IMR-90 (cell line): Measurements from ENCODE around the gene CCND3. TPM values are rescaled to one million over a fixed set of nuclear protein-coding genes. Genes with fewer than 3 reads are reported as not detected.

Source experiments
- ATAC-seq: fragments of 200-7000 bp; cut with Tn5 transposase; 2 replicates; pipeline ENCODE4 v1.9.1; 2020; ENCODE audit warnings: low read depth, mild to moderate bottlenecking, moderate library complexity
- BruUV-seq: library from RNA; stranded (reverse); fragments of 400-500 nt; replicated peaks from 2 replicates; lab custom pipeline; 2021; lab: Mats Ljungman, UMichigan
- CTCF ChIA-PET: fragments of 300-600 bp; formaldehyde crosslinking; extraction: SDS; loops from one replicate; lab custom pipeline; 2021; ENCODE audit warnings: antibody characterized with exemption; lab: Yijun Ruan, JAX
- POLR2A ChIA-PET: fragments of 300-600 bp; sonication (Branson Sonifier 250); formaldehyde crosslinking; loops from one replicate; lab custom pipeline; 2022; ENCODE audit warnings: antibody characterized with exemption; ENCODE audit not compliant: unreplicated experiment; lab: Charles Lee
- DNase-seq: peaks from one replicate; pipeline ENCODE4 v3.0.0; 2013
- H2AFZ ChIP-seq: replicated peaks from 2 replicates; pipeline ENCODE3; 2013; ENCODE audit warnings: low read length, mild to moderate bottlenecking; ENCODE audit not compliant: poor library complexity
- H2AK5ac ChIP-seq: 2 replicates; pipeline ENCODE4 v1.6.1; 2013; ENCODE audit warnings: low read depth, low read length, inconsistent platforms
- H2AK9ac ChIP-seq: replicated peaks from 2 replicates; pipeline ENCODE3; 2013; ENCODE audit warnings: mild to moderate bottlenecking, low read depth, low read length, moderate library complexity; ENCODE audit not compliant: poor library complexity
- H2BK120ac ChIP-seq: 2 replicates; pipeline ENCODE4 v1.6.1; 2013; ENCODE audit warnings: low read depth, low read length, inconsistent platforms
- H2BK15ac ChIP-seq: 3 replicates; pipeline ENCODE4 v1.6.1; 2013; ENCODE audit warnings: low read depth, low read length, inconsistent platforms
- H2BK20ac ChIP-seq: 2 replicates; pipeline ENCODE4 v1.6.1; 2013; ENCODE audit warnings: low read depth, mild to moderate bottlenecking, inconsistent platforms, low read length, moderate library complexity
- H2BK5ac ChIP-seq: 2 replicates; pipeline ENCODE4 v1.6.1; 2013; ENCODE audit warnings: mild to moderate bottlenecking, low read depth, low read length, inconsistent platforms; ENCODE audit not compliant: poor library complexity, severe bottlenecking
- H3K14ac ChIP-seq: replicated peaks from 2 replicates; pipeline ENCODE4 v1.6.1; 2013; ENCODE audit warnings: low read depth, low read length, inconsistent platforms
- H3K18ac ChIP-seq: 2 replicates; pipeline ENCODE4 v1.6.1; 2013; ENCODE audit warnings: low read depth, low read length, control low read depth
- H3K23ac ChIP-seq: 2 replicates; pipeline ENCODE4 v1.6.1; 2013; ENCODE audit warnings: low read depth, low read length, inconsistent platforms
- H3K27ac ChIP-seq: 2 replicates; pipeline ENCODE4 v1.5.1; 2013; ENCODE audit warnings: mild to moderate bottlenecking, control low read depth, low read length; ENCODE audit not compliant: insufficient read depth
- H3K27me3 ChIP-seq: 2 replicates; pipeline ENCODE4 v1.6.1; 2013; ENCODE audit warnings: low read length; ENCODE audit not compliant: control insufficient read depth, insufficient read depth
- H3K36me3 ChIP-seq: 2 replicates; pipeline ENCODE4 v1.6.1; 2013; ENCODE audit warnings: low read length, mixed read lengths; ENCODE audit not compliant: control insufficient read depth, insufficient read depth
- H3K4ac ChIP-seq: 2 replicates; pipeline ENCODE4 v1.6.1; 2013; ENCODE audit warnings: low read depth, low read length, inconsistent platforms
- H3K4me1 ChIP-seq: 2 replicates; pipeline ENCODE4 v1.6.1; 2013; ENCODE audit warnings: low read length, mixed read lengths; ENCODE audit not compliant: control insufficient read depth, insufficient read depth
- H3K4me2 ChIP-seq: 2 replicates; pipeline ENCODE4 v1.6.1; 2013; ENCODE audit warnings: low read depth, mild to moderate bottlenecking, control low read depth, low read length, moderate library complexity
- H3K4me3 ChIP-seq: 2 replicates; pipeline ENCODE4 v1.5.1; 2013; ENCODE audit warnings: low read depth, mild to moderate bottlenecking, control low read depth, low read length, moderate library complexity; ENCODE audit not compliant: insufficient read depth
- H3K56ac ChIP-seq: 2 replicates; pipeline ENCODE4 v1.6.1; 2013; ENCODE audit warnings: low read length, inconsistent platforms; ENCODE audit not compliant: insufficient read depth; ENCODE audit errors: extremely low read depth
- H3K79me1 ChIP-seq, 2 experiments: 2 replicates each; pipeline ENCODE4 v1.6.1; 2013; ENCODE audit warnings: low read length in 2 of 2, inconsistent platforms in 1 of 2, low read depth in 1 of 2
- H3K9ac ChIP-seq: 2 replicates; pipeline ENCODE4 v1.6.1; 2013; ENCODE audit warnings: low read depth, low read length, control low read depth
- H3K9me1 ChIP-seq: 2 replicates; pipeline ENCODE4 v1.6.1; 2013; ENCODE audit warnings: low read length, inconsistent platforms; ENCODE audit not compliant: insufficient read depth
- H3K9me3 ChIP-seq: 2 replicates; pipeline ENCODE4 v1.6.1; 2013; ENCODE audit warnings: low read length; ENCODE audit not compliant: control insufficient read depth, insufficient read depth
- H4K20me1 ChIP-seq: 2 replicates; pipeline ENCODE4 v1.6.1; 2013; ENCODE audit warnings: low read length, inconsistent platforms; ENCODE audit not compliant: insufficient read depth
- H4K5ac ChIP-seq: 2 replicates; pipeline ENCODE4 v1.6.1; 2013; ENCODE audit warnings: mild to moderate bottlenecking, low read depth, low read length, control low read depth
- H4K8ac ChIP-seq, 2 experiments: 2 replicates each; pipeline ENCODE4 v1.6.1; 2013; ENCODE audit warnings: low read depth in 2 of 2, low read length in 2 of 2, control low read depth in 1 of 2, inconsistent platforms in 1 of 2
- H4K91ac ChIP-seq: 2 replicates; pipeline ENCODE4 v1.6.1; 2013; ENCODE audit warnings: low read depth, low read length, inconsistent platforms; ENCODE audit not compliant: insufficient read depth
- BHLHE40 ChIP-seq: fragments of 150-350 bp; IDR thresholded peaks from 2 replicates; pipeline ENCODE4 v1.6.1; 2016; ENCODE audit warnings: mild to moderate bottlenecking, low read depth, low read length
- CEBPB ChIP-seq: IDR thresholded peaks from 2 replicates; pipeline ENCODE4 v1.6.1; 2012; ENCODE audit warnings: low read depth, low read length, improper control_type of control experiment
- CHD1 ChIP-seq: IDR thresholded peaks from 2 replicates; pipeline ENCODE4 v1.6.1; 2012; ENCODE audit warnings: low read depth, low read length, improper control_type of control experiment
- CTCF ChIP-seq: conservative IDR thresholded peaks from 2 replicates; pipeline ENCODE4 v1.5.1; 2012; ENCODE audit warnings: mild to moderate bottlenecking, low read depth, low read length, improper control_type of control experiment
- ELK1 ChIP-seq: fragments of 150-350 bp; IDR thresholded peaks from 2 replicates; pipeline ENCODE4 v1.6.1; 2016; ENCODE audit warnings: low read depth, mild to moderate bottlenecking, low read length, moderate library complexity, borderline replicate concordance
- FOS ChIP-seq: fragments of 150-350 bp; IDR thresholded peaks from 2 replicates; pipeline ENCODE4 v1.6.1; 2016; ENCODE audit warnings: low read depth, low read length
- MAFK ChIP-seq: IDR thresholded peaks from 2 replicates; pipeline ENCODE4 v1.6.1; 2012; ENCODE audit warnings: low read depth, low read length, improper control_type of control experiment
- MAZ ChIP-seq: IDR thresholded peaks from 2 replicates; pipeline ENCODE4 v1.6.1; 2012; ENCODE audit warnings: low read depth, mild to moderate bottlenecking, low read length, improper control_type of control experiment, moderate library complexity, borderline replicate concordance
- MXI1 ChIP-seq: IDR thresholded peaks from 2 replicates; pipeline ENCODE4 v1.6.1; 2012; ENCODE audit warnings: low read depth, mild to moderate bottlenecking, low read length, moderate library complexity, borderline replicate concordance
- NFE2L2 ChIP-seq: fragments of 150-350 bp; IDR thresholded peaks from 2 replicates; pipeline ENCODE4 v1.6.1; 2016; ENCODE audit warnings: low read depth, mild to moderate bottlenecking, low read length
- POLR2A ChIP-seq: IDR thresholded peaks from 2 replicates; pipeline ENCODE4 v1.6.1; 2012; ENCODE audit warnings: mild to moderate bottlenecking, low read depth, low read length
- RAD21 ChIP-seq: IDR thresholded peaks from 2 replicates; pipeline ENCODE4 v1.6.1; 2012; ENCODE audit warnings: low read length, improper control_type of control experiment
- RCOR1 ChIP-seq: IDR thresholded peaks from 2 replicates; pipeline ENCODE4 v1.6.1; 2012; ENCODE audit warnings: mild to moderate bottlenecking, low read length, improper control_type of control experiment; ENCODE audit not compliant: insufficient replicate concordance
- RFX5 ChIP-seq: IDR thresholded peaks from 2 replicates; pipeline ENCODE4 v1.8.0; 2012; ENCODE audit warnings: low read depth, mild to moderate bottlenecking, low read length, moderate library complexity
- SMC3 ChIP-seq: fragments of 150-350 bp; IDR thresholded peaks from 2 replicates; pipeline ENCODE4 v1.6.1; 2016; ENCODE audit warnings: low read depth, mild to moderate bottlenecking, antibody characterized with exemption, low read length, moderate library complexity
- USF2 ChIP-seq: fragments of 150-350 bp; IDR thresholded peaks from 2 replicates; pipeline ENCODE4 v1.6.1; 2017; ENCODE audit warnings: mild to moderate bottlenecking, antibody characterized with exemption, low read length, low read depth
- WGBS, 2 experiments: methylation state at CpG; one replicate each; pipeline versions ENCODE4 v1.1.5 to v1.1.7; 2013; ENCODE audit warnings: missing lambda C conversion rate in 2 of 2; ENCODE audit not compliant: insufficient read length in 1 of 2; ENCODE audit errors: extremely low coverage in 2 of 2; 5-methylcytosine and 5-hydroxymethylcytosine counted together
- dilution Hi-C: fragments of 300-500 bp; cut with HindIII; formaldehyde crosslinking; loops from one replicate; pipeline ENCODE4 v1.14.3; 2018; ENCODE audit warnings: low sequenced_read_pairs; ENCODE audit not compliant: unreplicated experiment
- in situ Hi-C: fragments of 300-500 bp; cut with MboI; formaldehyde crosslinking; loops from 3 replicates; pipeline ENCODE4 v1.14.3; 2019; ENCODE audit warnings: low sequenced_read_pairs, inconsistent platforms, mixed read lengths
- intact Hi-C: fragments of 100-400 bp; cut with micrococcal nuclease; formaldehyde crosslinking; loops from 2 replicates; pipeline ENCODE4 v1.10.0; 2022
- polyA plus RNA-seq, 3 experiments: library from polyadenylated mRNA; depleted of rRNA; stranded (reverse); fragments of >200 nt; gene quantifications; 2 replicates each; pipeline ENCODE4 v1.2.3, GENCODE V29; 2012; ENCODE audit warnings: low replicate concordance in 1 of 3
- total RNA-seq: library from RNA; depleted of rRNA; stranded (reverse); fragments of >200 nt; gene quantifications from 2 replicates; pipeline ENCODE4 v1.2.3, GENCODE V29; 2012

Gene CCND3
- total and polyA plus RNA-seq, 2 of the 4 experiments (the other 2 are of a cell fraction) = 19.2 to 61.9 TPM

GRCh38 chr6:41957117-41957516, 15.5 kb upstream of the CCND3 start:
- intact Hi-C loops (no loop called here), in situ Hi-C loops (no loop called here), dilution Hi-C loops (no loop called here)
- TF ChIP-seq NFE2L2 (no peak), ELK1 (no peak), RFX5 (no peak), POLR2A (no peak), RAD21 (no peak), MXI1 (no peak), MAFK (no peak), USF2 (no peak), MAZ (no peak), CTCF (no peak), CEBPB (no peak), CHD1 (no peak), BHLHE40 (no peak), RCOR1 (no peak), FOS (no peak), SMC3 (no peak)
- Histone ChIP-seq H3K79me1 (no peaks in the 10 kb centered on the region), H3K9me1 (peaks cover 6% of the 10 kb centered on the region; the same call in 1 of the 2 replicates), H3K4me2 (no peak overlapping the region), H3K23ac (no peak overlapping the region), H2BK15ac (no peak overlapping the region), H2AFZ (no peak overlapping the region), H4K20me1 (no peaks in the 10 kb centered on the region), H2AK9ac (no peak overlapping the region), H4K91ac (no peak overlapping the region), H3K27ac (no peak overlapping the region), H3K9ac (no peak overlapping the region), H3K56ac (no peak overlapping the region), H3K4me3 (no peak overlapping the region), H3K4ac (no peak overlapping the region), H4K5ac (no peak overlapping the region), H2BK20ac (no peak overlapping the region), H4K8ac (no peak overlapping the region), H2AK5ac (no peak overlapping the region), H3K27me3 (no peaks in the 10 kb centered on the region), H3K14ac (no peak overlapping the region), H3K36me3 (no peaks in the 10 kb centered on the region), H2BK120ac (no peak overlapping the region), H3K9me3 (no peaks in the 10 kb centered on the region), H3K4me1 (peaks cover 3% of the 10 kb centered on the region; the same call in 1 of the 2 replicates), H3K18ac (no peak overlapping the region), H2BK5ac (no peak overlapping the region)
- no CpG with 5 or more reads among the region's 4 CpGs for WGBS, 2 experiments
- DNase-seq (no peak), ATAC-seq (no peak)
- ChIA-PET POLR2A (no interaction called here), CTCF (no interaction called here)
- BruUV-seq = no TSS peak
